Mammary epithelial cell (primary cell): ENCODE results near the gene OTOF.

Source experiments
- EZH2 ChIP-seq: IDR thresholded peaks from 2 replicates; pipeline ENCODE4 v1.6.1; 2012; ENCODE audit warnings: low read length, inconsistent platforms, borderline replicate concordance
- TF ChIP-seq, protein P1 (sequence below), 2 donors: IDR thresholded peaks in 1 of 2; conservative IDR thresholded peaks in 1 of 2; 2 replicates each; pipeline ENCODE4 v1.5.1; 2011 to 2012; ENCODE audit warnings: inconsistent platforms in 2 of 2, low read length in 2 of 2, mild to moderate bottlenecking in 2 of 2, control low read depth in 1 of 2, low read depth in 1 of 2; ENCODE audit not compliant: insufficient read depth in 1 of 2; ENCODE audit errors: extremely low read depth in 1 of 2

GRCh38 chr2:26455037-26455669, 22.8 kb downstream of the OTOF start:
- TF ChIP-seq, protein P1, sequence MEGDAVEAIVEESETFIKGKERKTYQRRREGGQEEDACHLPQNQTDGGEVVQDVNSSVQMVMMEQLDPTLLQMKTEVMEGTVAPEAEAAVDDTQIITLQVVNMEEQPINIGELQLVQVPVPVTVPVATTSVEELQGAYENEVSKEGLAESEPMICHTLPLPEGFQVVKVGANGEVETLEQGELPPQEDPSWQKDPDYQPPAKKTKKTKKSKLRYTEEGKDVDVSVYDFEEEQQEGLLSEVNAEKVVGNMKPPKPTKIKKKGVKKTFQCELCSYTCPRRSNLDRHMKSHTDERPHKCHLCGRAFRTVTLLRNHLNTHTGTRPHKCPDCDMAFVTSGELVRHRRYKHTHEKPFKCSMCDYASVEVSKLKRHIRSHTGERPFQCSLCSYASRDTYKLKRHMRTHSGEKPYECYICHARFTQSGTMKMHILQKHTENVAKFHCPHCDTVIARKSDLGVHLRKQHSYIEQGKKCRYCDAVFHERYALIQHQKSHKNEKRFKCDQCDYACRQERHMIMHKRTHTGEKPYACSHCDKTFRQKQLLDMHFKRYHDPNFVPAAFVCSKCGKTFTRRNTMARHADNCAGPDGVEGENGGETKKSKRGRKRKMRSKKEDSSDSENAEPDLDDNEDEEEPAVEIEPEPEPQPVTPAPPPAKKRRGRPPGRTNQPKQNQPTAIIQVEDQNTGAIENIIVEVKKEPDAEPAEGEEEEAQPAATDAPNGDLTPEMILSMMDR (conservative IDR thresholded peaks at IDR 0.05 in 1 of 2, IDR thresholded peaks at IDR 0.05 in 1 of 2; ENCODE audit: extremely low read depth in 1 of 2, insufficient read depth in 1 of 2, low read depth in 1 of 2, low read length in 2 of 2) = no peak
- no peak for TF ChIP-seq EZH2
